ENCODE measurements around the gene TRRAP. TPM values are rescaled to one million over a fixed set of nuclear protein-coding genes. Genes with fewer than 3 reads are reported as not detected.

The TRRAP gene
- polyA plus RNA-seq, 12 donors = 19.6 to 31.2 (median 22.1) TPM; not detected in 1

- no peak for DNase-seq
Measured at GRCh38 chr7:99046722-99047121, 168.4 kb downstream of the TRRAP start.

- no peak for DNase-seq
Measured at GRCh38 chr7:99047526-99048077, 169.3 kb downstream of the TRRAP start.

GRCh38 chr7:99050971-99051370 lies 172.6 kb downstream of the TRRAP start:
- no peak for DNase-seq

- no peak for DNase-seq
Measured at GRCh38 chr7:99054781-99055180, 176.4 kb downstream of the TRRAP start.

- DNase-seq = no peak
Measured at GRCh38 chr7:99061001-99061776, 182.9 kb downstream of the TRRAP start.

Other genes starting within 250 kb of the TRRAP start
- gene TMEM130, start 8.5 kb upstream of the TRRAP start, polyA plus RNA-seq (ENCODE audit: insufficient read length in 12 of 12) = 10 to 100 TPM in 1 of 12 donors, 1 to 10 TPM in 10, not detected in 1; 2.7 to 11.1 (median 6.1) TPM

All from muscle of arm (tissue), 12 donors.